KMS-11 (cell line): ENCODE measurements around the gene CELSR3.

ENCODE experiments used
- H2AFZ ChIP-seq: fragments of 200-600 bp; sonication (generic); 2 replicates; pipeline ENCODE4 v1.6.1; 2016; ENCODE audit warnings: antibody characterized with exemption, mixed run types, low read depth
- H3K27ac ChIP-seq: fragments of 200-600 bp; sonication (generic); 2 replicates; pipeline ENCODE4 v1.6.1; 2016; ENCODE audit warnings: mild to moderate bottlenecking, mixed run types
- H3K27me3 ChIP-seq: fragments of 200-600 bp; sonication (generic); 2 replicates; pipeline ENCODE4 v1.6.1; 2017; ENCODE audit warnings: mild to moderate bottlenecking, low read depth, mixed run types, moderate library complexity; ENCODE audit not compliant: insufficient read depth
- H3K36me3 ChIP-seq: fragments of 200-600 bp; sonication (generic); 2 replicates; pipeline ENCODE4 v1.6.1; 2017; ENCODE audit warnings: mild to moderate bottlenecking, mixed run types; ENCODE audit not compliant: insufficient read depth
- H3K4me1 ChIP-seq: fragments of 200-600 bp; sonication (generic); 2 replicates; pipeline ENCODE4 v1.6.1; 2016; ENCODE audit warnings: mild to moderate bottlenecking, low read depth, mixed run types; ENCODE audit not compliant: poor library complexity, severe bottlenecking
- H3K4me2 ChIP-seq: fragments of 200-600 bp; sonication (generic); 2 replicates; pipeline ENCODE4 v1.7.0; 2016; ENCODE audit warnings: mild to moderate bottlenecking, mixed run types
- H3K4me3 ChIP-seq: fragments of 200-600 bp; sonication (generic); IDR thresholded peaks from 2 replicates; pipeline ENCODE4 v1.6.1; 2017; ENCODE audit warnings: low read depth, low read length, mixed read lengths; ENCODE audit not compliant: insufficient read depth
- H3K79me2 ChIP-seq: fragments of 200-600 bp; sonication (generic); 2 replicates; pipeline ENCODE4 v1.6.1; 2016; ENCODE audit warnings: low read depth, mixed run types; ENCODE audit not compliant: insufficient read depth
- H3K9ac ChIP-seq: fragments of 200-600 bp; sonication (generic); 2 replicates; pipeline ENCODE4 v1.6.1; 2016; ENCODE audit warnings: mild to moderate bottlenecking, mixed run types
- H4K20me1 ChIP-seq: fragments of 200-600 bp; sonication (generic); 2 replicates; pipeline ENCODE4 v1.6.1; 2016; ENCODE audit warnings: mild to moderate bottlenecking, mixed run types; ENCODE audit not compliant: insufficient read depth
- CTCF ChIP-seq: fragments of 200-600 bp; sonication (generic); conservative IDR thresholded peaks from 2 replicates; pipeline ENCODE4 v1.6.1; 2017; ENCODE audit warnings: low read depth, mild to moderate bottlenecking, antibody characterized with exemption, low read length, moderate library complexity, mixed read lengths

CELSR3 gene

DNA sequence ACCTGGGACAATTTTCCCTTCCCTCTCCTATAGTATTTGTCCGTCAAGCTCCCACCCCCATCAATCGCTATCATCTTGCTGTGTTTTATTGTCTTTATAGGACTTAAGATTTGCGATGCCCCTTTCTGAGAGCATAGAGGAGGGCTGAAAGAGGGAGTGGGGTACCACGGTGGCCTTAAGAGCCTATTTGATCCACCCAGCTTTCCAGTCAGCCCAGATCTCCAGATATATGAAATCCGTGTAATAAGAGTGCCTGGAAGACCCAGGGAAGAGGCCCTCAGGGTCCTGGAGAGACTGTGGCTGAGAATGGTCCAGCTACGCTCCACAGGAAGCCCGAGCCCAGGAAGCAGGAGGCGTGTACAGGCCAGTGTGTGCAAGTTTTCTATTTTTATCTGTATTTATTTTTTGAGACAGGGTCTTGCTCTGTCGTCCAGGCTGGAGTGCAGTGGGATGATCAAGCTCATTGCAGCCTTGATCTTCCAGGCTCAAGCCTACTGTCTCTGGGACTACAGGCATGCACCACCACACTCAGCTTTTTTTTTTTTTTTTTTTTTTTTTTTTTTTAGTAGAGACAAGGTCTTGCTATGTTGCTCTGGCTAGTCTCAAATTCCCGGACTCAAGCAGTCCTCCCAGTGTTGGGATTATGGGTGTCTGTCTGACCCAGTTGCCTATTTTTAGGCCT lies 24.0 kb upstream of the CELSR3 start:
- no peaks in the 10 kb centered on the region for H3K36me3 ChIP-seq
- H4K20me1 ChIP-seq = no peaks in the 10 kb centered on the region
- no peak overlapping the region for H3K27ac ChIP-seq
- no peak overlapping the region for H3K4me3 ChIP-seq
- H3K27me3 ChIP-seq = no peaks in the 10 kb centered on the region
- no peaks in the 10 kb centered on the region for H3K79me2 ChIP-seq
- no peak overlapping the region for H2AFZ ChIP-seq
- peaks cover 3% of the 10 kb centered on the region for H3K4me1 ChIP-seq
- peak overlapping the region; percentile 21; the same call in 1 of the 2 replicates for H3K4me2 ChIP-seq
- no peak overlapping the region for H3K9ac ChIP-seq
- no peak for TF ChIP-seq CTCF

DNA sequence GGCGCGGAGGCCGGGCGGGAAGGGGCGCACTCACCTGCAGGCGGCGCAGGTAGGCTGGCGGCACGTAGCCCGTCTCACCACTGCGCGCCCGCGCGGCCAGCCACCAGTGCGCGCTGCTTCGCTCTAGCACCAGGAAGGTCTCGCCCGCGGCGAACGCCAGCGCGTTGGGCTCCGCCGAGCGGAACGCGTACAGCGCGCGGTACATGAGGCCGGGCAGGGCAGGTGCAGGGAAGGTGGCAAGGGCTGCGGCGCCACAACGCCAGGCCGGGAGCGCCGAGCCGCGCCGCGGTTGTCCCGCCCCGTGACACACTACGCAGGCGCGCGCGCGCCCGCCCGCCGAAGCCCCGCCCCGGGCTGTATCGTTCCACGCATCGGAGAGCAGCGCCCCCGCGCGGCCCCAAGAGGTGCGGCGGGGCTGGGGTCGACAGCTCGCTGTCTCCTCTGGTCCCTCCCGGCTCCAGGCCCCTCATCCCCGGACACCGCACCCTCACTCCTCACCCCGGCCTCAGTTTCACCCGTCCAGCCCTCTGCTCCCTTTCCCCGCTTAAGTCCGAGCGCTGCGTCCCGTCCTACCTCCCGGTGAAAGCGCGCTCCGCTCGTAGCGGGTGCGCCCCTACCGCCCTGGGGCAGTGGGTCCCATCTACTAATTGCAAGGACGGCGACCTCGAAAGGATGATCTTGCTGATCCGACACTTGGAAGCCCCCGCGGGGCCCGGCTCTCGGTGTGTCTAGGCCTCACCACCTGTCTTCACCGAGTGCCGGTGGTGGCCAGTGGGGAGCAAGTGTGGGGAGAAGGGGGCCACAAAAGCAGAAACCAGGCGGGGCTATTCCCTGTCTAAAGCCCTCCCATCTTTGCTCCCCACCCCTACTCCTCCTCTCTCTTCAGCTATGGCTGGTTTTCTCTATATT lies 23.2 kb upstream of the CELSR3 start, which contains the start of gene NCKIPSD:
Gene NCKIPSD (minus strand): TSS at position 313 of the 909 bp plus-strand sequence. CDS start 108 bp downstream, at position 205.
- Histone ChIP-seq H3K36me3 (no peaks in the 10 kb centered on the region), H3K79me2 (no peaks in the 10 kb centered on the region), H3K4me3 (no peak within 1 kb of the TSS), H3K9ac (peak within 1 kb of the TSS; percentile 59; the same call in 1 of the 2 replicates), H4K20me1 (no peaks in the 10 kb centered on the region), H3K27ac (peak within 1 kb of the TSS; percentile 42; the same call in 1 of the 2 replicates), H2AFZ (peak within 1 kb of the TSS; percentile 61), H3K4me2 (peak within 1 kb of the TSS; percentile 60; the same call in 1 of the 2 replicates), H3K4me1 (peaks cover 3% of the 10 kb centered on the region), H3K27me3 (no peaks in the 10 kb centered on the region)
- TF ChIP-seq CTCF = peak; percentile 63

DNA sequence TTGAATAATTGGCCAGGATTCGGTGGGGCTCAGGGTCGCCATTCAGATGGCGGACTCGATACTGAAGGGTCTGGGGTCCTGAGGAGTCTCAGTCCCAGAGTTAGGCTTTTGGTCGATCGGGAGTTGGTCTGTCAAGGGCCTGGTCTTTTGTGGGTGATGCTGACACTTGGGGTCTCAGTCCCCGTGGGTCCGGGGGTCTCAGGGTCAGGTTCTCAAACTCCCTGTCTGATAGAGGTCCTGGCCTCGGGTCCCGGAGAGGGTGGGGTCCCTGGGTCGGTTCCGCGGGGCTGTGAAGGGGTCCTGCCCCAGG lies 22.6 kb upstream of the CELSR3 start:
- TF ChIP-seq CTCF = no peak
- peak overlapping the region; percentile 42; the same call in 1 of the 2 replicates for H3K27ac ChIP-seq
- H3K36me3 ChIP-seq = no peaks in the 10 kb centered on the region

DNA sequence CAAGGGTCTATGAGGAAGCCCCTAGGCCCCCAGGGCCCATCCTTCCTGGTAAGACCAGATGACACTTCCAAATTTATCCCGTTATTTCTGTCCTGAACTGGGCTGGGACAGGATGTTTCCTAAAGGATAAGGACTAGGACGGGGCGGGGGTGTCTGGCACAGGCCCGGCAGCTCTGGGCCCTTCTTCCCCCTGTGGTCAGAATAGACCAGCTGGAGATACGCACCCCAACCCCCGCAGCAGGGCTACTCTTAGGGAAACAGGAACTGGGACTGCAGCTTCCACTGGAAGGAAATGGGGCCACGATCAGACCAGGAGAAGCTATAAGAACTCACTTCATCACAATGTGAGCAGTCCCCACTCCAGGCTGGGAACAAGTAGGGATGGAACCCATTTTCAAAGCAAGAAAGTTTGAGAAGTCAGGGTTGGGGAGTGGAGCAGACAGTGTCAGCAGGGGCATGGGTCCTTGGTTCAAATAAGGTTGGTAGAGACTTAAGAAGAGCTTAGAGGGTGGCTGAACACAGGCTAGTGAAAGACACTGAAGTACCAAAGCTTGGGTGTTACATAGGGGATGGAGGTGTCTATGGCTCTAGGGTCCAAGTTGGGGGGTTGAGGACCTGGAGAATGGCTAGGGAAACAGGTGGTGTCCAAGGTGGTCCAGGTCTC lies 21.9 kb upstream of the CELSR3 start:
- no peak for TF ChIP-seq CTCF
- Histone ChIP-seq H4K20me1 (no peaks in the 10 kb centered on the region), H3K9ac (no peak overlapping the region), H3K4me1 (peaks cover 3% of the 10 kb centered on the region), H3K4me3 (no peak overlapping the region), H3K79me2 (no peaks in the 10 kb centered on the region), H2AFZ (no peak overlapping the region), H3K36me3 (no peaks in the 10 kb centered on the region), H3K27me3 (no peaks in the 10 kb centered on the region), H3K4me2 (peak overlapping the region; percentile 36; the same call in 1 of the 2 replicates), H3K27ac (no peak overlapping the region)

More for the DNA sequence above, 22.6 kb upstream of the CELSR3 start:
- Histone ChIP-seq H3K79me2 (no peaks in the 10 kb centered on the region), H3K4me3 (no peak overlapping the region), H3K4me2 (peak overlapping the region; percentile 60; the same call in 1 of the 2 replicates), H3K9ac (peak overlapping the region; percentile 59; the same call in 1 of the 2 replicates), H3K4me1 (peaks cover 3% of the 10 kb centered on the region), H4K20me1 (no peaks in the 10 kb centered on the region), H2AFZ (peak overlapping the region; percentile 61; the same call in 1 of the 2 replicates), H3K27me3 (no peaks in the 10 kb centered on the region)
